ENCODE results near the gene ZNF787. TPM values are rescaled to one million over a fixed set of nuclear protein-coding genes. Genes with fewer than 3 reads are reported as not detected.

Gene ZNF787
- total RNA-seq, 1 experiment from 2014 or later: 54.6 TPM

DNA sequence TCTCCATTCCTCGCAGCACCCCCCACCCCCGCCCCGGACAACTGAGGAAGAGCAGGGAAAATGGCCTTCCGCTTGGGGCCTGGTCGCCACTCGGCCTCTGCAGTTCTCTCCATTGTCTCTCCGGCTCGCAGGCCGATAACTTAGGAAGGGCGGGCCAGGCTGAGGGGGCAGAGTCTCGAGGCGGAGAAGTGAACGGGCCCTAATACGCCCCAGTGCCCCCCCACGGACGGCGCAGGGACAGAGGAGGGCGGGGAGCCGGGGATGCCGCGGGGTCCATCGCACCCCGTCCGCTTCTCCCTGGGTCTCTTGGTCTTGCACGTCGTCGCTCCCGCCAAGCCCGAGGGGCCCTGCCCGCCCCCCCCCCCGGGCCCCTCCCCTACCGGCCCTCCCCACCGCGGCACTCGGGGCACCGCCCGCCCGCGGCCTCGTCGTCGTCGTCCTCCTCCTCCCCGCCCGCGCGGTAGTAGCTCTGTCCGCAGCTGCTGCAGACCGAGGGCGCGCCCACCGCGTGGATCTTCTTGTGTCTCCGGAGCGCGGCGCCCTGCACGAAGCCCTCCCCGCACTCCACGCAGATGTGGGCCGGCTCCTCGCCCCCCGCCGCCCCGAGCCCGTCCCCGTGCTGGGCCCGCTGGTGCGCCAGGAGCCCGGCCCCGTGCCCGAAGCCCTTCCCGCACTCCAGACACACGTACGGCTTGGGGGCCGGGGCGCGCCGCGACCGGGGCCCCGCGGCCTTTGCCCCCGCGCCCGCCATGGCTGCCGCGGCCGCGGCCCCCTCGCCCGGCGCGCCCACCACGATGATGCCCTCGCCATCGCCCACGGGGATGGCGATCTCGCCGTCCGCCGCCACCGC lies 33.2 kb downstream of the ZNF787 start:
- Mint-ChIP-seq H3K4me3 (no peak overlapping the region), H3K4me1 (peaks cover 31 to 33% of the 10 kb centered on the region in 2 experiments), H3K9me3 (peaks cover 4% of the 10 kb centered on the region in 2 experiments; a peak in 3 of 5 replicates), H3K27me3 (ENCODE audit: low read depth) (no peaks in the 10 kb centered on the region; the same call in 1 of the 2 replicates), H3K36me3 (ENCODE audit: insufficient read depth in 1 of 3, low read depth in 3 of 3) (peaks cover 12 to 37% (median 26%) of the 10 kb centered on the region in 3 experiments; a peak in 6 of 7 replicates), H3K27ac (no peak overlapping the region)
- no peak overlapping the region for H3K27ac ChIP-seq (ENCODE audit: insufficient read length, low read depth, low read length)
- no peak overlapping the region for H3T11ph ChIP-seq (ENCODE audit: low read length)
- H4K5ac ChIP-seq (ENCODE audit: insufficient read length, low read depth, low read length): no peak overlapping the region
- H3K4me2 ChIP-seq (ENCODE audit: insufficient read depth, insufficient read length, low read length): no peak overlapping the region
- H3K79me2 ChIP-seq (ENCODE audit: insufficient read depth, low read length): no peaks in the 10 kb centered on the region; the same call in 1 of the 2 replicates
- no peak overlapping the region for H3K56ac ChIP-seq (ENCODE audit: insufficient read length, low read depth, low read length)
- no peak overlapping the region for H4K91ac ChIP-seq (ENCODE audit: insufficient read length, low read depth, low read length)
- H2BK15ac ChIP-seq (ENCODE audit: low read depth, low read length): no peak overlapping the region
- no peak overlapping the region for H2BK12ac ChIP-seq (ENCODE audit: insufficient read length, low read depth, low read length)
- DNase-seq: no peak
- H4K20me1 ChIP-seq (ENCODE audit: control insufficient read depth, insufficient read depth, insufficient read length): no peaks in the 10 kb centered on the region
- H2BK5ac ChIP-seq (ENCODE audit: insufficient read length, low read length): no peak overlapping the region
- no peak overlapping the region for H3K9ac ChIP-seq (ENCODE audit: extremely low read depth, insufficient read length, low read length)
- no peaks in the 10 kb centered on the region for H3K23me2 ChIP-seq (ENCODE audit: insufficient read length, low read depth, low read length, poor library complexity, severe bottlenecking)
- no peak overlapping the region for H2AK5ac ChIP-seq (ENCODE audit: insufficient read length, low read length)
- no peak overlapping the region for H4K8ac ChIP-seq (replicated peaks; ENCODE audit: insufficient read length, low read depth, low read length)
- no peak overlapping the region for H3K18ac ChIP-seq (ENCODE audit: insufficient read length, low read depth, low read length)
- no peak overlapping the region for H3K4ac ChIP-seq (ENCODE audit: low read depth, low read length)
- TF ChIP-seq CTCF (conservative IDR thresholded peaks at IDR 0.05): no peak
- H3K14ac ChIP-seq (ENCODE audit: insufficient read depth, low read length): no peak overlapping the region
- no peaks in the 10 kb centered on the region for H3K9me3 ChIP-seq (ENCODE audit: control insufficient read depth, low read depth, low read length)
- peaks cover 6% of the 10 kb centered on the region for H3K79me1 ChIP-seq (ENCODE audit: insufficient read depth, low read depth, low read length, poor library complexity, severe bottlenecking)
- H3K23ac ChIP-seq (ENCODE audit: insufficient read length, low read depth, low read length): no peak overlapping the region
- H2AFZ ChIP-seq (ENCODE audit: low read length): no peak overlapping the region
- H3K27me3 ChIP-seq (ENCODE audit: insufficient read depth, low read length): no peaks in the 10 kb centered on the region
- H3K4me1 ChIP-seq (ENCODE audit: insufficient read depth, low read length): no peaks in the 10 kb centered on the region
- H2BK120ac ChIP-seq (ENCODE audit: low read depth, low read length, poor library complexity, severe bottlenecking): no peak overlapping the region
- H2BK20ac ChIP-seq (ENCODE audit: low read depth, low read length, poor library complexity, severe bottlenecking): no peak overlapping the region
- no CpG with 5 or more reads among the region's 104 CpGs for WGBS (ENCODE audit: extremely low coverage, insufficient read length, low lambda C conversion rate)
